ENCODE data around the gene GCH1.
A peak's percentile ranks its signal among the peaks of the same experiment; 100 is the strongest.
"Not testable (repeated sequence)": the region's sequence is repeated elsewhere in the genome, so short reads cannot be mapped to it uniquely, and the experiment has no call there.

GCH1 gene

GRCh38 chr14:54906075-54906474, 3.4 kb upstream of the GCH1 start:
- no peak for DNase-seq

- peak; percentile 8 for DNase-seq
Measured at GRCh38 chr14:54902143-54902520, 494 bp downstream of the GCH1 start.

GRCh38 chr14:54901380-54902142, 1.1 kb downstream of the GCH1 start:
- DNase-seq = no peak

DNA sequence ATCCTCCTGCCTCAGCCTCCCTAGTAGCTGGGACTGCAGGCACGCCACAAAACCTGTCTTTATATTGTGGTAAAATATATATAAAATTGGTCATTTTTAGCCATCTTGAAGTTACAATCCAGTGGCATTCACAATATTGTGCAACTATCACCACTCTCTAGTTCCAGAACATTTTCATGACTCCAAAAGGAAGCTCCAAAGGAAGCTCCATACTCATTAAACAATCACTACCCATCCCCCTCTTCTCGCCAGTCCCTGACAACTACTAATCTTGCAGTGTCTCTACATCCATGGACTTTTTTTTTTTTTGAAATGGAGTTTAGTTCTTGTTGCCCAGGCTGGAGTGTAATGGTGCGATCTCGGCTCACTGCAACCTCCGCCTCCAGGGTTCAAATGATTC, 3.1 kb downstream of the GCH1 start:
- DNase-seq = no peak

GRCh38 chr14:54897809-54898555, 4.6 kb downstream of the GCH1 start:
- DNase-seq = not testable (repeated sequence)

DNA sequence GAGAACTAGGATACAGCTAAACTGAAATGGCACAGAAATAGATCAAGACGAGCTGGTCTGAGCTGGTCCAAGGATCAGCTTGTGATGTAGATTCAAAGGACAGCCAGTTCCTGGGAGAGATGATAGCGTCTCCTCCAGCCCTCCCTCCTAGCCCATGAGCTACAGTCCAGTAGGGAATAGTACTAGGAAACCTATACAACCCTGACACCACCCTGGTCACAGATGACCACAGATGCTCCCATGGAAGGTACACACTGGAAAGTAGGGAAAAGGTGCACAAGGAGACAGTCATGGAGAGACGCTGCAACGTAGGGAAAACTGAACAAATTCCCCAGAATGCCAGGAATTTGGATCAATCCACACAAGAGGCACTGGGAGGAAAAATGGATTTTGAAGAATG, 6.9 kb downstream of the GCH1 start:
- DNase-seq = no peak

- no peak for DNase-seq
Measured at GRCh38 chr14:54894995-54895394, 7.6 kb downstream of the GCH1 start.

DNA sequence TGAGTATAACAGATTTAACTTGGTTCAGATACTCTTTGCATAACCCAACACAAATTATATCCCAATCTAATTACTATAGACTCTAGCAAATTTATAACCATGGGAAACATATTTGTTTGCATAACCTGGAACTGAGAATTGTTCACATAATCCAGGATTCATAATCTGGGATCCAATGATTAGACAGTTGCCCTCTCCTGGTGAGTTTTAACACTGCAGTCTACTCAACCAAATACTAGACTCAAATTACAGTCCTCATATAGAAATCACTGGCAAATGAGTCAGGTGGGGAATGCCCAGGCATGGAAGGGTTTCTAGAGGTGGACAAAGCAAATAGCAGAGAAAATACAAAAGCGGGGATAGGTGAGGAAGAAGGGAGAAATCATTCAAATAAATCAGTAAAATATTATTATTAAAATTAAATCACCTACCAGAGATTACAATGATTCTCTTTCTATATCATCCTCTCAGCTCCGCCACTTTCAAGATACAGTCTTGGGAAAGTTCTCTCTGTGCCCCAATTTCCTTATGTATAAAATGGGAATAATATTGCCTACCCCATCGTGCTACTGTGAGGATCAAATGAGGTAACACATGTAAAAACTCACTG, 9.4 kb downstream of the GCH1 start:
- DNase-seq = no peak

GRCh38 chr14:54891471-54892245, 11.0 kb downstream of the GCH1 start:
- DNase-seq = no peak

- no peak for DNase-seq
Measured at GRCh38 chr14:54890788-54891187, 11.8 kb downstream of the GCH1 start.

DNA sequence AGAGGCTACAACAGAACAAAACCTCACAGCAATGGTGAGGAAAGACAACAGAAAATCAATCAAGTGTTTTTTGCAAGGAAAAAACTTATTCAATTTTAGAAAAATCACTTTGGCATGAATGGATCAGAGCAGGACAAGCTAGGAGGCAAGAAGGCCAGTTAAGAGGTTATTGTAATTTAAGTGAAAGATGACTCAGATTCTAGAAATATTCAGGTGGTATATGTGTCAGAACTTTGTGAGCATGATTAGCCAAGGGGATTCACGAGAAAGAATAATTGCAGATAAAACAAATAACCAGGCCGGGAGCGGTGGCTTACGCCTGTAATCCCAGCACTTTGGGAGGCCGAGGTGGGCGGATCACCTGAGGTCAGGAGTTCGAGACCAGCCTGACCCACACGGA, 12.7 kb downstream of the GCH1 start:
- no peak for DNase-seq

DNA sequence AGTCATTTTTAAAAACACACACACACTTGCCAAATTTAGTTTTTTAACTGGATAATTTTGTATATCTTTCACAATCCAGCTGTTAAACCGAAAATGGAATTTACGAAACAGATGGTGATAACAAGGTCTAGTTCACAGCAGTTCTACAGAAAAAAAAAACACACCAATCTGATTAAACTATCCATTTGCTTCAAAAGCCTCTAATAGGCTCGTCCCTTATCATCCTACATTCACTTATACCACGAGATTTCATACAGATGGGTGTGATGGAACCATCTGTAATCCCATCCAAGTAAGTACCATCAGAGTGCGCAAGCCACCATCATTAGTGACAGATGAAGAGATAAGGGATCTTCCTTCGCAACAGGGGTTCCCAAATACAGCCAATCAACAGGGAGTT, 20.1 kb downstream of the GCH1 start:
- no peak for DNase-seq

DNA sequence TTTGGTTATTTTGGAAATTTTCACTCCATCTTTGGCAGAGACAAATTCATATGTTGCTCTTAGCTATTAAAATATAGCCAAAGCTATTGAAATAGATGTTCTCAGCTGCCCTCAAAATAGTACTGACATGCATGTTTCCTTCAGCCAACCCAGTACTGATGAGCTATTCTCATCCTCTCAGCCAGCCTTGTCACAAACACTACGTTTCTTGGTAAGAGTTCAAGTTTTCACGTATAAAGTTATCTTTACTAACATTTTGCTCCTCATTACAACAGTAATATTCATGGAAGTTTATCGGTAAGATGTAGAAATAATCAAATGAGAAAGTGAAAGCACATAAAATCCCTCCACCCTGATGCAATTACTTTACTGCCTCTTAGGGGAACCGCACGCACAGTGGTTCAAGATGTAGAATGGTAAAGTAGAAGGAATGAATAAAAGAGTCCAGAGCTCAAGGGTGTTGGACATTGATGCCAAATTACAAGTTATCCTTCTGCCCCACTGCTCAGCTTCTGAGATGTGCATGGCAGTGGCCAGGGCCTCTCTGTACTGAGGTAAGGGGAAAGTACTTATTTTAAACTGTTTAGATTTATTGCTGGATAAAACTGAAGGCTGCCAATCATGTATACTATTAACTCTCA, 20.7 kb downstream of the GCH1 start:
- no peak for DNase-seq

GRCh38 chr14:54881235-54881760, 21.3 kb downstream of the GCH1 start:
- no peak for DNase-seq

DNA sequence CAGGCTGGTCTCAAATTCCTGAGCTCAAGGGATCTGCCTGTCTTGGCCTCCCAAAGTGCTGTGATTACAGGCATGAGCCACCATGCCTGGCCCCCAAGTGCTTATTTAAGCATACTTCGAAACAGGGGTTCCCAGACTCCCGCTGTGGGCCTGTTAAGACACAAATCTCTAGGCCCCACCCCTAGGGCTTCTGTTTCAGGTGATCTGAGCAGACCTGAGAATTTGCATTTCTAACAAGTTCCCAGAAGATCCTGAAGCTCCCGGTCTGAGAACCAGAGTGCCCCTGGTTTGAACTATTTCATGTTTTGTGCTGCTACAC, 25.0 kb downstream of the GCH1 start:
- no peak for DNase-seq

DNA sequence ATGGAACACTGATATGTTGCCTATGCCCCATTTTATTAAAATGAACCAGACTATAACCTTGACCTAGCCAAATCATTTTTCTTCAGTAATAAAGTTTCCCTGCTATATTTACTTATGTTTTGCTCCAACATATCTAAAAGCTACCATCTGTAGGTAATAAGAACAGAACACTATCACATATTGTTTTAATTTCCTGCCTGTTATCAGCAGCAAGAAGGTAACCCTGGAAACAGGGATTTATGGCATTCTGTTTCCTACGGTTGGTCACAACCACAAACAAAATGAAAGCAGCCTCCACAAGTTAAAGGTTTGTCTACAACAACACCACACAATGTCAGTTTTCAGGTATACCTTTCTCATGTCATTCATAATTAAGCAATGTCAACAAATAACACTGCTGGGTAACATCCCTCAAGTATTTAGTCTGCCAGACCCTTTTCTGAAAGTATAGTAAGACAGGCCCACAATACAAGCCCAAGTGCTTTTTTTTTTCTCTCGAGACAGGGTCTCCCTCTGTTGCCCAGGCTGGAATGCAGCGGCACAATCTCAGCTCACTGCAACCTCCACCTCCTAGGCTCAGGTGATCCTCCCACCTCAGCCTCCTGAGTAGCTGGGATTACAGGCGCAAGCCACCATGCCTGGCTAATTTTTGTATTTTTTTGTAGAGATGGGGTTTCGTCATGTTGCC, 25.5 kb downstream of the GCH1 start:
- DNase-seq = no peak

DNA sequence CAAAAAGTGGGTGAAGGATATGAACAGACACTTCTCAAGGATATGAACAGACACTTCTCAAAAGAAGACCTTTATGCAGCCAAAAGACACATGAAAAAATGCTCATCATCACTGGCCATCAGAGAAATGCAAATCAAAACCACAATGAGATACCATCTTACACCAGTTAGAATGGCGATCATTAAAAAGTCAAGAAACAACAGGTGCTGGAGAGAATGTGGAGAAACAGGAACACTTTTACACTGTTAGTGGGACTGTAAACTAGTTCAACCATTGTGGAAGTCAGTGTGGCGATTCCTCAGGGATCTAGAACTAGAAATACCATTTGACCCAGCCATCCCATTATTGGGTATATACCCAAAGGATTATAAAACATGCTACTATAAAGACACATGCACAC, 27.0 kb downstream of the GCH1 start:
- not testable (repeated sequence) for DNase-seq

DNA sequence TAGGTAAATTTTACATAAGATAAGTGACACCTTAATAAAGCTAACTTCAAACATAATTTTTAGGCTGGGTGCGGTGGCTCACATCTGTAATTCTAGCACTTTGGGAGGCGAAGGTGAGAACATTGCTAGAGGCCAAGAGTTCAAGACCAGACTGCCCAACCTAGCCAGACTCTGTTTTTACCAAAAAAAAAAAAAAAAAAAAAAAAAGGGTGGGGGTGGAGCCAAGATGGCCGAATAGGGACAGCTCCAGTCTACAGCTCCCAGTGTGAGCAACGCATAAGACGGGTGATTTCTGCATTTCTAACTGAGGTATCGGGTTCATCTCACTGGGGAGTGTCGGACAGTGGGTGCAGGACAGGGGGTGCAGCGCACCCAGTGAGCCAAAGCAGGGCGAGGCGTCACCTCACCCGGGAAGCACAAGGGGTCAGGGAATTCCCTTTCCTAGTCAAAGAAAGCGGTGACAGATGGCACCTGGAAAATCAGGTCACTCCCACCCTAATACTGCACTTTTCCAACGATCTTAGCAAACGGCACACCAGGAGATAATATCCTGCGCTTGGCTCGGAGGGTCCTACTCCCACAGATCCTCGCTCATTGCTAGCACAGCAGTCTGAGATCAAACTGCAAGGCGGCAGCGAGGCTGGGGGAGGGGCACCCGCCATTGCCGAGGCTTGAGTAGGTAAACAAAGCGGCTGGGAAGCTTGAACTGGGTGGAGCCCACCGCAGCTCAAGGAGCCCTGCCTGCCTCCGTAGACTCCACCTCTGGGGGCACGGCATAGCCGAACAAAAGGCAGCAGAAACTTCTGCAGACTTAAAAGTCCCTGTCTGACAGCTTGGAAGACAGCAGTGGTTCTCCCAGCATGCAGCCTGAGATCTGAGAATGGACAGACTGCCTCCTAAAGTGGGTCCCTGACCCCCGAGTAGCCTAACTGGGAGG, 32.2 kb downstream of the GCH1 start:
- DNase-seq = not testable (repeated sequence)

GRCh38 chr14:54867011-54867410, 35.6 kb downstream of the GCH1 start:
- DNase-seq = no peak

DNA sequence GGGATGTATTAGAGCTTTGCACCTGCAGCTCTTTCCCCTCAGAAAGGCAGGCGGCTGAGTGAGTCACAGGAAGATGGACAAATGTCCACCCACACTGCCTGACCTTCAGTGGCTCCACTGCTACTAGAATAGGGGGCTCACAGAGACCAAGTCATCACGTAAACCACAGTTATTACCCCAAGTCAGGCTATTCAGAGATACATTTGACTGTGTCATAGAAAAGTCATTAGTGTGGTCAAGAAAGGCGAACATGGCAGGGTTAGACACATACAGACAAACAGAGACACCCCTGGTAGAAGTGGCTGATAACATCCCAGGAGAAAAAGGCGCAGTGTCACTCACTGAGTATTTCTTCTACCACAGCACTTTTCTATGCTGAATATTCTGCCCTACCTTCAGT, 36.0 kb downstream of the GCH1 start:
- no peak for DNase-seq

- DNase-seq = no peak
Measured at GRCh38 chr14:54864526-54864925, 38.1 kb downstream of the GCH1 start.

Measured in amniotic stem cell (primary cell).